ENCODE data around the gene LOXHD1. TPM values are rescaled to one million over a fixed set of nuclear protein-coding genes. Genes with fewer than 3 reads are reported as not detected.

Gene LOXHD1
- total and polyA plus RNA-seq, 2 of the 4 experiments (the other 2 are of a cell fraction), result not detected

DNA sequence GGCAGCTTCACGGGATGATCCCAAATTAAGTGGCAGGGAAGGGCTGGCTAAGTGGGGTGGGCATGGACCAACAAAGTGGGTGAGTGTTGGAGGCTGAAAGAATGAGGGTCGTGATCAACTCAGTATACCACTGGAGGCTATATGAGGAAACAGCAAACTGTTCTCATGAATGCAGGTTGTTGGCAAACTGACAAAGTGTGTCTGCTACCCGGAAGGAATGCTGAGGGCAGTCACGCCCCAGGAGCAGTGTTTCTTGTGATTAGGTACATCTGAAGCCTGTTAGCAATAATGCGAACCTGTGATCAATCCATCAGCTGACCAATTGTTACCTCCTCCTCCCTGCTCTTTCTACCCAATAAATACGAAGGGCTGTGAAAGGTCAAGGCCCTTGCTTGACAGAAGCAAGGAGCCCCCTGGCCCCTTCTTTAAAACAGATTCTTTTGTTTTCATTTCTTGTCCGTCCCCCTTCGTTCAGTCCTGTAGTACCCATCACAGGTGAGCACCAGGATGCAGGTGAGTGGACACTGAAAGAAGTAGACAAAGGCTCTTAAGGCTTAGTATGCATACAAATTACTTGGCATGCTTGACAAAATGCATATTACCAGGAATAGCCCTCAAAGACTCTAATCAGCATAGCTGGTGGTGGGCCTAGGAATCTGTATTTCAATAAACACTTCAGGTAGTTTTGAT lies 67.9 kb downstream of the LOXHD1 start:
- H2AFZ ChIP-seq (replicated peaks; ENCODE audit: low read length, poor library complexity), result no peak overlapping the region
- no peak overlapping the region for H2BK20ac ChIP-seq (ENCODE audit: low read depth, low read length)
- no TSS peak for BruUV-seq (replicated peaks)
- no peak overlapping the region for H3K27ac ChIP-seq (ENCODE audit: insufficient read depth, low read length)
- dilution Hi-C loops (cut with HindIII; ENCODE audit: low sequenced_read_pairs, unreplicated experiment), result no loop called here
- no peak overlapping the region for H4K8ac ChIP-seq (ENCODE audit: low read depth in 2 of 2, low read length in 2 of 2)
- H3K27me3 ChIP-seq (ENCODE audit: control insufficient read depth, insufficient read depth, low read length), result no peaks in the 10 kb centered on the region
- no peak overlapping the region for H2AK9ac ChIP-seq (replicated peaks; ENCODE audit: low read depth, low read length, poor library complexity)
- H2AK5ac ChIP-seq (ENCODE audit: low read depth, low read length), result no peak overlapping the region
- WGBS, 2 experiments (ENCODE audit: extremely low coverage in 2 of 2, insufficient read length in 1 of 2), result 60% methylated on average over 1 of the region's 8 CpGs; no CpG with 5 or more reads in 1 of the 2 experiments
- no peaks in the 10 kb centered on the region for H4K20me1 ChIP-seq (ENCODE audit: insufficient read depth, low read length)
- H3K14ac ChIP-seq (replicated peaks; ENCODE audit: low read depth, low read length), result no peak overlapping the region
- no peak overlapping the region for H3K4me3 ChIP-seq (ENCODE audit: insufficient read depth, low read depth, low read length)
- in situ Hi-C loops (cut with MboI; ENCODE audit: low sequenced_read_pairs), result no loop called here
- ATAC-seq (ENCODE audit: low read depth) (no peak), DNase-seq (no peak)
- H3K36me3 ChIP-seq (ENCODE audit: control insufficient read depth, insufficient read depth, low read length), result no peaks in the 10 kb centered on the region
- no peaks in the 10 kb centered on the region for H3K9me1 ChIP-seq (ENCODE audit: insufficient read depth, low read length)
- no peak overlapping the region for H4K91ac ChIP-seq (ENCODE audit: insufficient read depth, low read depth, low read length)
- H2BK5ac ChIP-seq (ENCODE audit: low read depth, low read length, poor library complexity, severe bottlenecking), result no peak overlapping the region
- intact Hi-C loops (cut with micrococcal nuclease), result no loop called here
- no peak overlapping the region for H3K4me2 ChIP-seq (ENCODE audit: low read depth, low read length)
- ChIA-PET CTCF (interaction anchor here (0.8 kb wide), 1 partner anchor 147 kb away, joined by 3 read pairs; no protein-coding TSS in a partner anchor), POLR2A (ENCODE audit: unreplicated experiment) (no interaction called here)
- no peak overlapping the region for H2BK120ac ChIP-seq (ENCODE audit: low read depth, low read length)
- no peaks in the 10 kb centered on the region for H3K79me1 ChIP-seq (ENCODE audit: low read depth in 1 of 2, low read length in 2 of 2)
- H4K5ac ChIP-seq (ENCODE audit: low read depth, low read length), result no peak overlapping the region
- H3K56ac ChIP-seq (ENCODE audit: extremely low read depth, insufficient read depth, low read length), result no peak overlapping the region
- no peak overlapping the region for H3K9ac ChIP-seq (ENCODE audit: low read depth, low read length)
- no peak for TF ChIP-seq BHLHE40 (IDR thresholded peaks at IDR 0.05; ENCODE audit: low read depth, low read length)
- TF ChIP-seq CHD1 (IDR thresholded peaks at IDR 0.05; ENCODE audit: low read depth, low read length), result no peak
- TF ChIP-seq NFE2L2 (IDR thresholded peaks at IDR 0.05; ENCODE audit: low read depth, low read length), result no peak
- TF ChIP-seq SMC3 (IDR thresholded peaks at IDR 0.05; ENCODE audit: low read depth, low read length), result no peak
- TF ChIP-seq, protein P1, sequence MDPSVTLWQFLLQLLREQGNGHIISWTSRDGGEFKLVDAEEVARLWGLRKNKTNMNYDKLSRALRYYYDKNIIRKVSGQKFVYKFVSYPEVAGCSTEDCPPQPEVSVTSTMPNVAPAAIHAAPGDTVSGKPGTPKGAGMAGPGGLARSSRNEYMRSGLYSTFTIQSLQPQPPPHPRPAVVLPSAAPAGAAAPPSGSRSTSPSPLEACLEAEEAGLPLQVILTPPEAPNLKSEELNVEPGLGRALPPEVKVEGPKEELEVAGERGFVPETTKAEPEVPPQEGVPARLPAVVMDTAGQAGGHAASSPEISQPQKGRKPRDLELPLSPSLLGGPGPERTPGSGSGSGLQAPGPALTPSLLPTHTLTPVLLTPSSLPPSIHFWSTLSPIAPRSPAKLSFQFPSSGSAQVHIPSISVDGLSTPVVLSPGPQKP (IDR thresholded peaks at IDR 0.05; ENCODE audit: borderline replicate concordance, low read depth, low read length), result no peak
- TF ChIP-seq MAFK (IDR thresholded peaks at IDR 0.05; ENCODE audit: low read depth, low read length), result no peak
- TF ChIP-seq MXI1 (IDR thresholded peaks at IDR 0.05; ENCODE audit: borderline replicate concordance, low read depth, low read length), result no peak
- TF ChIP-seq FOS (IDR thresholded peaks at IDR 0.05; ENCODE audit: low read depth, low read length), result no peak
- TF ChIP-seq, protein P2, sequence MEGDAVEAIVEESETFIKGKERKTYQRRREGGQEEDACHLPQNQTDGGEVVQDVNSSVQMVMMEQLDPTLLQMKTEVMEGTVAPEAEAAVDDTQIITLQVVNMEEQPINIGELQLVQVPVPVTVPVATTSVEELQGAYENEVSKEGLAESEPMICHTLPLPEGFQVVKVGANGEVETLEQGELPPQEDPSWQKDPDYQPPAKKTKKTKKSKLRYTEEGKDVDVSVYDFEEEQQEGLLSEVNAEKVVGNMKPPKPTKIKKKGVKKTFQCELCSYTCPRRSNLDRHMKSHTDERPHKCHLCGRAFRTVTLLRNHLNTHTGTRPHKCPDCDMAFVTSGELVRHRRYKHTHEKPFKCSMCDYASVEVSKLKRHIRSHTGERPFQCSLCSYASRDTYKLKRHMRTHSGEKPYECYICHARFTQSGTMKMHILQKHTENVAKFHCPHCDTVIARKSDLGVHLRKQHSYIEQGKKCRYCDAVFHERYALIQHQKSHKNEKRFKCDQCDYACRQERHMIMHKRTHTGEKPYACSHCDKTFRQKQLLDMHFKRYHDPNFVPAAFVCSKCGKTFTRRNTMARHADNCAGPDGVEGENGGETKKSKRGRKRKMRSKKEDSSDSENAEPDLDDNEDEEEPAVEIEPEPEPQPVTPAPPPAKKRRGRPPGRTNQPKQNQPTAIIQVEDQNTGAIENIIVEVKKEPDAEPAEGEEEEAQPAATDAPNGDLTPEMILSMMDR (conservative IDR thresholded peaks at IDR 0.05; ENCODE audit: low read depth, low read length), result no peak
- TF ChIP-seq, protein P3, sequence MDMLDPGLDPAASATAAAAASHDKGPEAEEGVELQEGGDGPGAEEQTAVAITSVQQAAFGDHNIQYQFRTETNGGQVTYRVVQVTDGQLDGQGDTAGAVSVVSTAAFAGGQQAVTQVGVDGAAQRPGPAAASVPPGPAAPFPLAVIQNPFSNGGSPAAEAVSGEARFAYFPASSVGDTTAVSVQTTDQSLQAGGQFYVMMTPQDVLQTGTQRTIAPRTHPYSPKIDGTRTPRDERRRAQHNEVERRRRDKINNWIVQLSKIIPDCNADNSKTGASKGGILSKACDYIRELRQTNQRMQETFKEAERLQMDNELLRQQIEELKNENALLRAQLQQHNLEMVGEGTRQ (IDR thresholded peaks at IDR 0.05; ENCODE audit: low read depth, low read length), result no peak
- TF ChIP-seq RFX5 (IDR thresholded peaks at IDR 0.05; ENCODE audit: low read depth, low read length), result no peak
- no peak for TF ChIP-seq POLR2A (IDR thresholded peaks at IDR 0.05; ENCODE audit: low read depth, low read length)
- H3K9me3 ChIP-seq (ENCODE audit: control insufficient read depth, insufficient read depth, low read length), result no peaks in the 10 kb centered on the region
- H2BK15ac ChIP-seq (ENCODE audit: low read depth, low read length), result no peak overlapping the region
- H3K4me1 ChIP-seq (ENCODE audit: control insufficient read depth, insufficient read depth, low read length), result no peaks in the 10 kb centered on the region
- H3K23ac ChIP-seq (ENCODE audit: low read depth, low read length), result no peak overlapping the region
- H3K18ac ChIP-seq (ENCODE audit: low read depth, low read length), result no peak overlapping the region
- H3K4ac ChIP-seq (ENCODE audit: low read depth, low read length), result no peak overlapping the region
